Stimulated activated CD8-positive, alpha-beta memory T cell treated with anti-CD3 and anti-CD28 coated beads, Interleukin-7, amount 100 ng/mL, for 4 hours (primary cell): ENCODE data around the gene ARHGAP15.

Experiments
- DNase-seq, 2 donors: peaks; one replicate each; pipeline ENCODE4 v3.0.0-alpha.2; 2020; ENCODE audit warnings: low read depth in 2 of 2

Gene ARHGAP15

DNA sequence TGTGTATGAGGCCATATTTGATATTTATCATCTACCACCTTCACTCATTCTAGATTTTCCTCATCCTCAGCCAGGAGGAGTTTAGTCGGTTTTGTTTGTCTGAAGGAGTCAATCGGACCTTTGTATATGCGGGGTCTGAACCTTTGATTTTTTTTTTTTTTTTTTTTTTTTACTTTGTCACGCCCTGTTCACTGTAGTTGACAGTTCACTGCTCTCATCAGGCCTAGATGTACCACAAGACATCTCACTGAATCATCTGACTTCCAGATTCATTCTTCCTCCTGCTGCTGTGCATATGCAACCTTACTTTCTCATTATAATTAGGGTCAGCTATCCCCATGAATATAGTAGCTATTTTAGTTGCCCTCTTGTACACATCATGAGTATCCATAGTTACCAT lies 133.2 kb downstream of the ARHGAP15 start:
- DNase-seq, result no peak

GRCh38 chr2:143263066-143263625 lies 133.9 kb downstream of the ARHGAP15 start:
- no peak for DNase-seq

GRCh38 chr2:143264851-143265250 lies 135.6 kb downstream of the ARHGAP15 start:
- no peak for DNase-seq

GRCh38 chr2:143279672-143280071 lies 150.5 kb downstream of the ARHGAP15 start:
- DNase-seq, result no peak

GRCh38 chr2:143280097-143280757 lies 151.0 kb downstream of the ARHGAP15 start:
- no peak for DNase-seq

- no peak for DNase-seq
Observed at GRCh38 chr2:143282684-143283083, 153.5 kb downstream of the ARHGAP15 start.

- DNase-seq, result no peak
Observed at GRCh38 chr2:143284087-143284675, 155.0 kb downstream of the ARHGAP15 start.

DNA sequence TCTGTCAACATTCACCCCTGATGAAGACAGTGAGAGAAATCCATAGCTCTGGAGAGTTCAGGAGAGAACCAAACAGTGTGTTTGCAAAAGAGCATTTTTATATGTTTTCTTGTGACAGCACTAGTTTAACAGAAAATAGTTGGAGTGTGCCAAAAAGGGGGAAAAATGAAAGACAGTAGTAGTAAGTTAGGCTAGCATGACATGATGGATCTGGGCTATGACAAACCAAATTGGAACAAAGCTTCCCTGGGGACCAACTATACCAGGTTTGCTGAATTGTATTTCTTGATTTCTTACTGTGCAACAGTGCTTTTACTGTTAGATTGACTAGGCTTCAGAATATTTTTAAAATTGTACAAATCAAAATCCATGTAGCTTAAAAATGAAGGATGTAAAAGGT lies 159.8 kb downstream of the ARHGAP15 start:
- no peak for DNase-seq

DNA sequence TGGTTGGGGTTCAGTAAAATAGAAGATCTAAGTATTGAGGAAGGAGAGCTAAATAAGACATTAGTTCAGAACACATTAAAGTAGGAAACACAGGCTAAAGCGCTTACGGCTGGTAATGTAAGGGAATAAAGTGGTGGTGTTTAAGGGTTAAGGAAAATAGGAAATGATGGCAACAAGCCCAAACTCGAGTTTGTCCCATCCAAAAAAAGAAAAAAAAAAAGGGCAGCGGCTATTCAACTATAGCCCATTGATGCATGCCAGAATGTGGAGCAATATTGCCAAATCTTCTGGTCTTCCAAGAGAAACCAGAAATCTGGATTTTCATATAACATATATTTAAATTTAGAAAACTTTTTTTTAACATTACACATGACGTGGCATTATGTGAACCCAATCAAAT lies 161.0 kb downstream of the ARHGAP15 start:
- DNase-seq, result no peak

GRCh38 chr2:143294068-143294467 lies 164.8 kb downstream of the ARHGAP15 start:
- DNase-seq, result no peak

- no peak for DNase-seq
Observed at GRCh38 chr2:143296089-143296488, 166.9 kb downstream of the ARHGAP15 start.

DNA sequence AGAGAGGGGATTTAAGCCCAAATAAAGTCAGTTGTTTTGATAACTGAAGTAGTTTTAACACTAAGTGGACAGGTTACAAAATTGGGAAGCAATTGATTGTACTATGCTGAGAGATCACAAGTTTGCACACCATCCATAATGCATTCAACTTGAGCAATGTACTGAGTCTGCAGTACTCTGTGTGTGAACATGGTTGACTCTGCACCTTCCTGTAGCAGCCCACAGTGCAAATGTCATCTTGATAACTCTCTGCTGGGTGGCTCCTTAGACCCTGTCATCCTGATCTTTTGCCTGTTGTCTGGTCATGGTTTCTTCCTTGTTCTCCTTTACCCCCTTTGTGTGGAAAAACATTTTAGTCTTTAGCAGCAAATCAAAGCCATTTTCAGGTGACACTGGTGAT lies 168.0 kb downstream of the ARHGAP15 start:
- no peak for DNase-seq

- DNase-seq, result no peak
Observed at GRCh38 chr2:143300536-143300935, 171.3 kb downstream of the ARHGAP15 start.

DNA sequence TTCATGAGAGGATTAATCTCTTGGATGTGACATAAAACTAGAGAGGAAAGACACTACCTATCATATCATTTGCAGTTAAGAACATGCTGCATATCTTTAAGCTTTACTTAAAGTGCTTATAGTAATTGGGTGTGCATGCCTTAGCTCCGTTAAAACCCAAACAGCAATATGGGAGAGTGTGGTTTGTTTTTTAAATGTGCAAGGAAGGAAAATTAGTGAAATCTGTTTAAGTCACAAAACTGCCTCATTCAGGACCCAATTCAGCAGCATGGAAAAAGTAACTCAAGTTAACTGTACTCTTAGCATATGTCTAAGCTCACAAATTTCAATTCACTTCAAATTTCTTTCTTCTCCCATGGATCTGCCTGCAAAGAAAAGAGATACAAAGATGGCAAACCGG lies 182.2 kb downstream of the ARHGAP15 start:
- no peak for DNase-seq

DNA sequence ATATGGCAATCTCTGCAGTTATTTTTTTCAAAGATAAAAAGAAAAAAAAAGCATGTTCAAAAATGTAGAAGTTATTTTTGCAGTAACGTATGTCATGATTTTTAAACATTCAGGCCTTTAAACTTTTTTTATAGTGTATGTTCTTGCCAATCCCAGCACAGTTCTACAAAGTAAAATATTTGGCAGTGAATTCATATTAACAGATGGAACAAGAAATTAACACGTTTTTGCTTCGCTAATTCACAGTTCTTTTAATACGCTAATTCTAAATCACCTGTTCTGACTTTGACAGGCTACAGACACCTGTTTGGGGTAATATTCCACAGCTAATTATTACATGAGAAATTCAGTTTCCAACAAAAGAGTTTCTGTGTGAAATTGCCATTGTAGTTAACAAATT lies 183.2 kb downstream of the ARHGAP15 start:
- no peak for DNase-seq

DNA sequence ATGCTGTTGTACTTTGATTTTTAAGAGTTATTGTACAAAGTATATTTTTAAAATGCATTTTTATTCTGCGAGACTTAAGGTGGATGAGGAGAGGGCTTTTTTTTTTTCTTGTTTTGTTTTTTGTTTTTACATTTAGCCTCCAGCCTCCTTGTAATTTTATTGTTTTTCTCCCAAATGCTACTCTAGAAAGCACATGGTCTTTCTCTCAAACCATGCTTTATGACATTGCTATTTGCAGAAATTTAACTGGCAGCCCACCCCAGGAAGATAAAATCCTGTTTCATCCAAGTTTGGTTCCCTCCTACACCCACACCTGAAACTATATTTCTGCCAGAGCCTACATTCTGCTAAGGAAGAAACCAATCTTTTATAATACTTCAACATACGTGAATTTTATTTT lies 184.6 kb downstream of the ARHGAP15 start:
- DNase-seq, result no peak

GRCh38 chr2:143321994-143322393 lies 192.8 kb downstream of the ARHGAP15 start:
- DNase-seq, result no peak

DNA sequence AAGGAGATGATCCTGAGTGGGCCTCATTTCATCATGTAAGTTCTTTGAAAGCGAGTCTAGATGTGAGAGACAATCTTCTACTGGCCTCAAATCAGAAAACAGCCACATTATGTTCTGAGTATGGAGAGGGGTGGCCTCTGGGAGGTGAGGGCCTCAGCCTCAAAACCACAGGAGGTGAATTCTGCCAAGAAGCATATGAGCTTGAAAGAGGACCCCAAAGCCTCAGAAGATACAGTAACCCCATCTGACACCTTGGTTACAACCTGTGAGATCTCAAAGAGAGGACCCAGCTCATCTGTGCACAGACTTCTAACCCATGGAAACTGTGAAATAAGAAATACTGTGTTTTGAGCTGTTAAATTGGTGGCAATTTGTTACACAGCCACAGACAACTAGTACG lies 200.1 kb downstream of the ARHGAP15 start:
- DNase-seq, result no peak

GRCh38 chr2:143333168-143333791 lies 204.1 kb downstream of the ARHGAP15 start:
- DNase-seq, result no peak

GRCh38 chr2:143333847-143334246 lies 204.6 kb downstream of the ARHGAP15 start:
- no peak for DNase-seq

GRCh38 chr2:143334837-143335236 lies 205.6 kb downstream of the ARHGAP15 start:
- DNase-seq, result no peak

DNA sequence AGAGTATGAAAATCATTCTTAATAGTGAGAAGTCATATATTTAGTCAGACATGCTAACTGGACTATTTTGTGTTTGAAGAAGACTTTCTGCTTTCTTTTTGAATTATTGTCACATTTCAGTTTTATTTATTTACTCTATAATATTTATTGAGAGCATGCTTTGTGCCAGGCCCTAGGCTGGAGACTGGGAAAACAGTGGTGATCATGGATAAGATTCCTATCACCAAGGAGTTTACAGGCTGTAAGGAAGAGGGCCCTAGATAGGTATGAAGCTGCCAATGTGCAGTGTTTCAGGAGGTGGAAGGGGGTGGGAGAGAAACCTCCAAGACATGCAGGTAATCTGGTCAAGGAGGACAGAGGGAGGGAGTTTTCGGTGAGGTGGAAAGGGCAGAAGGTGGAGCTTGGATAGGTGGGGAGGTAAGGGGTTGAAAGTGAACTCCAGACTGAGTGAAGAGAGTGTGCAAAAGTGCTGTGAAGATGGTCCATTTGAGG lies 207.5 kb downstream of the ARHGAP15 start:
- no peak for DNase-seq

GRCh38 chr2:143341478-143341877 lies 212.3 kb downstream of the ARHGAP15 start:
- no peak for DNase-seq
